GM12878 (cell line): ENCODE data around the gene XPO1. TPM values are rescaled to one million over a fixed set of nuclear protein-coding genes. Genes with fewer than 3 reads are reported as not detected.

Experiments used
- ATAC-seq: fragments of 200-7000 bp; cut with Tn5 transposase; 3 replicates; pipeline ENCODE4 v1.9.1; 2020; ENCODE audit warnings: mild to moderate bottlenecking, moderate library complexity
- BruUV-seq: library from RNA; stranded (reverse); fragments of 400-500 nt; replicated peaks from 2 replicates; lab custom pipeline; 2021; lab: Mats Ljungman, UMichigan
- CTCF ChIA-PET: fragments of 300-600 bp; sonication (Branson Sonifier 250); formaldehyde crosslinking; extraction: SDS; loops from one replicate; lab custom pipeline; 2021; ENCODE audit warnings: inconsistent platforms; lab: Yijun Ruan, JAX
- POLR2A ChIA-PET: fragments of 350-600 bp; formaldehyde crosslinking; extraction: SDS; loops from one replicate; lab custom pipeline; 2021; ENCODE audit warnings: inconsistent platforms; lab: Charles Lee
- RAD21 ChIA-PET: fragments of 300-600 bp; sonication (Branson Sonifier 250); formaldehyde crosslinking; loops from one replicate; lab custom pipeline; 2023; ENCODE audit warnings: antibody characterized with exemption; ENCODE audit not compliant: unreplicated experiment; lab: Charles Lee
- SMC1A ChIA-PET: fragments of 300-600 bp; sonication (Branson Sonifier 250); formaldehyde crosslinking; loops from one replicate; lab custom pipeline; 2023; ENCODE audit not compliant: unreplicated experiment, uncharacterized antibody; lab: Charles Lee
- DNase-seq: peaks from one replicate; pipeline ENCODE4 v3.0.0-alpha.2; 2011; ENCODE audit warnings: low read depth, low spot score
- FAIRE-seq: peaks from 3 replicates; lab custom pipeline; 2011; peaks lifted over from hg19 to GRCh38; lab: Jason Lieb, UNC
- H2AFZ ChIP-seq: 2 replicates; pipeline ENCODE4 v1.6.0; 2011; ENCODE audit warnings: low read depth, low read length, control low read depth; ENCODE audit not compliant: control insufficient read depth
- H3K27ac ChIP-seq: 2 replicates; pipeline ENCODE4 v1.5.1; 2011; ENCODE audit warnings: control low read depth; ENCODE audit not compliant: control insufficient read depth, insufficient read depth
- H3K27me3 ChIP-seq, 2 experiments: replicated peaks in 1 of 2; 2 replicates each; pipeline versions ENCODE4 v1.6.0 to v1.6.1; 2011; ENCODE audit warnings: low read length in 1 of 2; ENCODE audit not compliant: control insufficient read depth in 2 of 2, insufficient read depth in 2 of 2
- H3K36me3 ChIP-seq, 2 experiments: 2 replicates each; pipeline ENCODE4 v1.5.1; 2011; ENCODE audit warnings: low read length in 1 of 2; ENCODE audit not compliant: control insufficient read depth in 2 of 2, insufficient read depth in 2 of 2
- H3K4me1 ChIP-seq: 2 replicates; pipeline ENCODE4 v1.6.1; 2011; ENCODE audit warnings: mild to moderate bottlenecking, low read length, moderate library complexity, mixed read lengths; ENCODE audit not compliant: control insufficient read depth, insufficient read depth
- H3K4me2 ChIP-seq: 2 replicates; pipeline ENCODE4 v1.6.0; 2011; ENCODE audit warnings: control low read depth; ENCODE audit not compliant: control insufficient read depth, insufficient read depth
- H3K4me3 ChIP-seq: fragments of 200-600 bp; sonication (generic); 2 replicates; pipeline ENCODE4 v1.5.1; 2016
- H3K79me2 ChIP-seq: 2 replicates; pipeline ENCODE4 v1.6.0; 2011; ENCODE audit warnings: low read length; ENCODE audit not compliant: control insufficient read depth, insufficient read depth
- H3K9ac ChIP-seq: 2 replicates; pipeline ENCODE4 v1.8.0; 2011; ENCODE audit warnings: low read length, control low read depth, mixed read lengths; ENCODE audit not compliant: control insufficient read depth, insufficient read depth
- H3K9me3 ChIP-seq: replicated peaks from 3 replicates; pipeline ENCODE4 v1.5.1; 2011; ENCODE audit warnings: mild to moderate bottlenecking, low read length; ENCODE audit not compliant: control insufficient read depth, insufficient read depth
- H4K20me1 ChIP-seq: 2 replicates; pipeline ENCODE4 v1.6.0; 2011; ENCODE audit not compliant: control insufficient read depth, insufficient read depth
- ATF2 ChIP-seq: IDR thresholded peaks from 2 replicates; pipeline ENCODE4 v1.6.1; 2012; ENCODE audit warnings: low read length, inconsistent platforms
- CHD1 ChIP-seq: IDR thresholded peaks from 2 replicates; pipeline ENCODE4 v1.6.1; 2012; ENCODE audit warnings: low read depth, low read length, improper control_type of control experiment
- HDAC2 ChIP-seq: fragments of 200-600 bp; sonication (generic); IDR thresholded peaks from 2 replicates; pipeline ENCODE4 v1.6.1; 2017
- IKZF1 ChIP-seq: fragments of 450-650 bp; conservative IDR thresholded peaks from 2 replicates; pipeline ENCODE4 v1.6.1; 2017; ENCODE audit warnings: antibody characterized with exemption, mild to moderate bottlenecking
- WGBS: methylation state at CpG from one replicate; pipeline ENCODE4 v1.1.6; 2016; ENCODE audit warnings: low lambda C conversion rate; ENCODE audit not compliant: insufficient replicate concordance, insufficient coverage; ENCODE audit errors: missing lambda C conversion rate; 5-methylcytosine and 5-hydroxymethylcytosine counted together
- in situ Hi-C: fragments of 300-500 bp; cut with MboI; formaldehyde crosslinking; loops from 9 replicates; pipeline ENCODE4 v1.14.3; 2018; ENCODE audit warnings: mixed read lengths
- intact Hi-C: fragments of 100-400 bp; cut with micrococcal nuclease; formaldehyde crosslinking; loops from one replicate; pipeline ENCODE4 v1.14.2; 2022; ENCODE audit not compliant: unreplicated experiment
- polyA plus RNA-seq, 11 experiments: library from polyadenylated mRNA; depleted of rRNA in 4 of 11; unstranded in 6 of 11; stranded (reverse) in 5 of 11; fragments of >200 nt; fragmentation: Nextera tagmentation in 4 of 11; fragmentation: Illumina TruSeq in 1 of 11; extraction: Ambion mirVana in 4 of 11; extraction: Trizol in 1 of 11; gene quantifications; 1 replicate in 1 of 11; 2 replicates in 10 of 11; pipeline versions ENCODE4 v1.2.1 to v1.2.3, GENCODE V29; 2011 to 2016; ENCODE audit warnings: inconsistent platforms in 2 of 11, missing spikeins in 2 of 11, low read depth in 1 of 11
- total RNA-seq, 4 experiments: library from RNA; depleted of rRNA in 3 of 4; stranded (reverse); fragments of >200 nt in 3 of 4; fragmentation: Illumina TruSeq in 1 of 4; extraction: Trizol in 1 of 4; gene quantifications; 2 replicates each; pipeline versions ENCODE4 v1.2.1 to v1.2.3, GENCODE V29; 2013 to 2021
- TF ChIP-seq, protein P1 (sequence below): fragments of 450-650 bp; formaldehyde crosslinking; IDR thresholded peaks from 2 replicates; pipeline ENCODE4 v1.4.0; 2020; ENCODE audit warnings: mild to moderate bottlenecking, moderate library complexity
- TF ChIP-seq, protein P2 (sequence below): fragments of 450-650 bp; IDR thresholded peaks from 2 replicates; pipeline ENCODE4 v1.6.1; 2016; ENCODE audit warnings: mild to moderate bottlenecking
- TF ChIP-seq, protein P3 (sequence below): IDR thresholded peaks from 2 replicates; pipeline ENCODE4 v1.6.1; 2011; ENCODE audit warnings: borderline replicate concordance, low read depth, mild to moderate bottlenecking, moderate library complexity, mixed read lengths, low read length; ENCODE audit not compliant: insufficient read depth; ENCODE audit errors: extremely low read length

Gene XPO1
- total and polyA plus RNA-seq, 10 of the 15 experiments (the other 5 are each of a cell fraction or from before 2014, with no cell fraction given): 57.3 to 216 (median 153) TPM

DNA sequence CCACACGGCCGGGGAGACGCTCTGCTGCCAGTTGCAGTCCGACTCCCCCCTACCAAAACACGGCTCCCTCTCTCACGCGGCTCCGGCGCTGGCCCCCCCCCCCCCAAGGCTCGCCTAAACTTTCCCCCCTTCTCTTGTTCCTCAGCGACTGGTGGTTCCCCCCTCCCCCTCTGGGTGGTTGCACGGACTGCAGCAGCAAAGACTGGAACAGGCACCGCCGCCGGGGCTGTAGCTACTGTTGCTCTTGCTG is 281 bp downstream of the XPO1 start (continued):
- TF ChIP-seq, protein P1, sequence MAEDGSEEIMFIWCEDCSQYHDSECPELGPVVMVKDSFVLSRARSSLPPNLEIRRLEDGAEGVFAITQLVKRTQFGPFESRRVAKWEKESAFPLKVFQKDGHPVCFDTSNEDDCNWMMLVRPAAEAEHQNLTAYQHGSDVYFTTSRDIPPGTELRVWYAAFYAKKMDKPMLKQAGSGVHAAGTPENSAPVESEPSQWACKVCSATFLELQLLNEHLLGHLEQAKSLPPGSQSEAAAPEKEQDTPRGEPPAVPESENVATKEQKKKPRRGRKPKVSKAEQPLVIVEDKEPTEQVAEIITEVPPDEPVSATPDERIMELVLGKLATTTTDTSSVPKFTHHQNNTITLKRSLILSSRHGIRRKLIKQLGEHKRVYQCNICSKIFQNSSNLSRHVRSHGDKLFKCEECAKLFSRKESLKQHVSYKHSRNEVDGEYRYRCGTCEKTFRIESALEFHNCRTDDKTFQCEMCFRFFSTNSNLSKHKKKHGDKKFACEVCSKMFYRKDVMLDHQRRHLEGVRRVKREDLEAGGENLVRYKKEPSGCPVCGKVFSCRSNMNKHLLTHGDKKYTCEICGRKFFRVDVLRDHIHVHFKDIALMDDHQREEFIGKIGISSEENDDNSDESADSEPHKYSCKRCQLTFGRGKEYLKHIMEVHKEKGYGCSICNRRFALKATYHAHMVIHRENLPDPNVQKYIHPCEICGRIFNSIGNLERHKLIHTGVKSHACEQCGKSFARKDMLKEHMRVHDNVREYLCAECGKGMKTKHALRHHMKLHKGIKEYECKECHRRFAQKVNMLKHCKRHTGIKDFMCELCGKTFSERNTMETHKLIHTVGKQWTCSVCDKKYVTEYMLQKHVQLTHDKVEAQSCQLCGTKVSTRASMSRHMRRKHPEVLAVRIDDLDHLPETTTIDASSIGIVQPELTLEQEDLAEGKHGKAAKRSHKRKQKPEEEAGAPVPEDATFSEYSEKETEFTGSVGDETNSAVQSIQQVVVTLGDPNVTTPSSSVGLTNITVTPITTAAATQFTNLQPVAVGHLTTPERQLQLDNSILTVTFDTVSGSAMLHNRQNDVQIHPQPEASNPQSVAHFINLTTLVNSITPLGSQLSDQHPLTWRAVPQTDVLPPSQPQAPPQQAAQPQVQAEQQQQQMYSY (CRISPR knock-in tag): no peak
- no peak for TF ChIP-seq IKZF1
- TF ChIP-seq HDAC2: no peak

- ATAC-seq: no peak
- H3K27me3 ChIP-seq: no peaks in the 10 kb centered on the region
- peaks cover 5% of the 10 kb centered on the region for H3K4me1 ChIP-seq
- H3K9me3 ChIP-seq: no peaks in the 10 kb centered on the region; the same call in 2 of the 3 replicates
- no peak overlapping the region; the same call in 1 of the 2 replicates for H2AFZ ChIP-seq
- under 1% methylated on average over 31 of the region's 52 CpGs for WGBS
- DNase-seq: no peak
- peaks cover 61% of the 10 kb centered on the region for H3K79me2 ChIP-seq
- no peak overlapping the region for H3K4me2 ChIP-seq
- no peaks in the 10 kb centered on the region for H3K36me3 ChIP-seq
- in situ Hi-C loops (no loop called here), intact Hi-C loops (loop anchor here (5.0 to 10.0 kb wide), 3 partner anchors 50 to 227 kb away; no protein-coding TSS in a partner anchor)
- BruUV-seq: no TSS peak
- ChIA-PET RAD21 (interaction anchor here (0.6 to 2.0 kb wide), 13 partner anchors 14 to 170 kb away, joined by 3 to 15 read pairs (median 4); no protein-coding TSS in a partner anchor), POLR2A (interaction anchor here (0.6 to 2.7 kb wide), 17 partner anchors 9 to 360 kb away, joined by 3 to 11 read pairs (median 4); no protein-coding TSS in a partner anchor), CTCF (interaction anchor here (0.6 to 1.5 kb wide), 3 partner anchors 111 to 119 kb away, joined by 3 to 6 read pairs (median 3); no protein-coding TSS in a partner anchor), SMC1A (interaction anchor here (0.6 to 2.2 kb wide), 7 partner anchors 9 to 170 kb away, joined by 3 to 8 read pairs (median 4); no protein-coding TSS in a partner anchor)
- peak overlapping the region; percentile 98 for H3K9ac ChIP-seq
- peaks cover 4% of the 10 kb centered on the region; the same call in 1 of the 2 replicates for H4K20me1 ChIP-seq
- peak overlapping the region; percentile 99 for H3K27ac ChIP-seq
- TF ChIP-seq, protein P2, sequence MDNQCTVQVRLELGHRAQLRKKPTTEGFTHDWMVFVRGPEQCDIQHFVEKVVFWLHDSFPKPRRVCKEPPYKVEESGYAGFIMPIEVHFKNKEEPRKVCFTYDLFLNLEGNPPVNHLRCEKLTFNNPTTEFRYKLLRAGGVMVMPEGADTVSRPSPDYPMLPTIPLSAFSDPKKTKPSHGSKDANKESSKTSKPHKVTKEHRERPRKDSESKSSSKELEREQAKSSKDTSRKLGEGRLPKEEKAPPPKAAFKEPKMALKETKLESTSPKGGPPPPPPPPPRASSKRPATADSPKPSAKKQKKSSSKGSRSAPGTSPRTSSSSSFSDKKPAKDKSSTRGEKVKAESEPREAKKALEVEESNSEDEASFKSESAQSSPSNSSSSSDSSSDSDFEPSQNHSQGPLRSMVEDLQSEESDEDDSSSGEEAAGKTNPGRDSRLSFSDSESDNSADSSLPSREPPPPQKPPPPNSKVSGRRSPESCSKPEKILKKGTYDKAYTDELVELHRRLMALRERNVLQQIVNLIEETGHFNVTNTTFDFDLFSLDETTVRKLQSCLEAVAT: peak; percentile 40; the same call in 1 of the 2 replicates
- TF ChIP-seq CHD1 (0 out of 2 replicates have a peak, but pooled peaks have one; percentile 73), ATF2 (no peak)
- TF ChIP-seq, protein P3, sequence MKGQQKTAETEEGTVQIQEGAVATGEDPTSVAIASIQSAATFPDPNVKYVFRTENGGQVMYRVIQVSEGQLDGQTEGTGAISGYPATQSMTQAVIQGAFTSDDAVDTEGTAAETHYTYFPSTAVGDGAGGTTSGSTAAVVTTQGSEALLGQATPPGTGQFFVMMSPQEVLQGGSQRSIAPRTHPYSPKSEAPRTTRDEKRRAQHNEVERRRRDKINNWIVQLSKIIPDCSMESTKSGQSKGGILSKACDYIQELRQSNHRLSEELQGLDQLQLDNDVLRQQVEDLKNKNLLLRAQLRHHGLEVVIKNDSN: no peak
- FAIRE-seq: no peak
- peak overlapping the region; percentile 84 for H3K4me3 ChIP-seq
Observed at GRCh38 chr2:61537277-61537949, 743 bp downstream of the XPO1 start.
